Measurements from ENCODE around the gene NAXE. TPM values are rescaled to one million over a fixed set of nuclear protein-coding genes. Genes with fewer than 3 reads are reported as not detected.
"Not testable (repeated sequence)": the region's sequence is repeated elsewhere in the genome, so short reads cannot be mapped to it uniquely, and the experiment has no call there.

The NAXE gene
- total RNA-seq, 1 donor from 2014 or later, result 55.1 TPM

DNA sequence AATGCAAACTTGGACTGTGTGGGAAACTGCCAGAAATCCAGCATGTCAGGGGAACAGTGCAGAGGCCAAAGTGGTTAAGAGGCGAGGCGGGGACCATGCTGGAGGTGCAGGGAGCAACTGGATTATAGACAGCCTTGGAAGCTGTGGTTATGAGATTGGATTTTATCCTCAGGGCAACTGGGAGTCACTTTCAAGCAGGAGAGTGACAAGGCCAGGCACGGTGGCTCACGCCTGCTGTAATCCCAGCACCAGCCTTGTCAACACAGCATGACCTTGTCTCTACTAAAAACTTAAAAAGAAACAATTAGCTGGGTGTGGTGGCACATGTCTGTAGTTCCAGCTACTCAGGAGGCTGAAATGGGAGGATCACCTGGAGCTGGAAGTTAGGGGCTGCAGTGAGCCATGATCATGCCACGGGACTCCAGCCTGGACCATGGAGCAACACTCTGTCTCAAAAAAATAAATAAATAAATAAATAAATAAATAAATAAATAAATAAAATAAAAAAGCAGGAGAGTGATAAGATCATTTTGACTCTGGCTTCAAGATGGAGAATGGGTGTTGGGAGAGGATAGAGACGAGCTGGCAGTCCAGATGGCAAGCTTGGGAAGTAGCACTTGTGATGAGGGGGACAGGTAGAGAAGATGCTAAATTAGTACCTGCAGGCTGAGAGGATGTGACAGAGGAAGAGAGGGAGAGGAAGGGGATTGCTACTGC is 31.2 kb downstream of the NAXE start:
- DNase-seq (ENCODE audit: low spot score), result no peak

DNA sequence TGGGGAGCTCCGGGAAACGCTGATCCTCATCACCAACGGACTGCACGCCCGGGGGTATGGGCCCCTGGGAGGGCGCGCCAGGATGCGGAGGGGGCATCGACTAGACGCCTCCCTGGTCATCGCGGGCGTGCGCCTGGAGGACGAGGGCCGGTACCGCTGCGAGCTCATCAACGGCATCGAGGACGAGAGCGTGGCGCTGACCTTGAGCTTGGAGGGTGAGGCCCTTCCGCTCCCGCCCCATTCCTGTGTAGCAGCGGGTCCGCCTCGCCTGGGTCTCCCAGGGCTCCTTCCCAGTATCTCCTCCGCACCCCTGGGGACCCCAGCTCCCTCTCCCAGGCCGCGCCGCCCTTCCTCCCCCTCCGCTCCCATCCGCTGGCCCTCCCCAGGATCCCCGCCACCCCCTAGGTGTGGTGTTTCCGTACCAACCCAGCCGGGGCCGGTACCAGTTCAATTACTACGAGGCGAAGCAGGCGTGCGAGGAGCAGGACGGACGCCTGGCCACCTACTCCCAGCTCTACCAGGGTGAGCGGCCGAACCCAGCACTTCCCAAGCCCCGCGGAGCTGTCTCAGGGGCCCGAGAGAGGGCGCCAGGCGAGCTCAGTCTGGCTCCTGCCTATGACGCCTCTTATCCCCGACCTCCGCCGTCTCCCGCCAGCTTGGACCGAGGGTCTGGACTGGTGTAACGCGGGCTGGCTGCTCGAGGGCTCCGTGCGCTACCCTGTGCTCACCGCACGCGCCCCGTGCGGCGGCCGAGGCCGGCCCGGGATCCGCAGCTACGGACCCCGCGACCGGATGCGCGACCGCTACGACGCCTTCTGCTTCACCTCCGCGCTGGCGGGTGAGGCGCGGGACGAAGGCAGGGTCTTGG is 32.6 kb downstream of the NAXE start:
- no peak for DNase-seq (ENCODE audit: low spot score)

DNA sequence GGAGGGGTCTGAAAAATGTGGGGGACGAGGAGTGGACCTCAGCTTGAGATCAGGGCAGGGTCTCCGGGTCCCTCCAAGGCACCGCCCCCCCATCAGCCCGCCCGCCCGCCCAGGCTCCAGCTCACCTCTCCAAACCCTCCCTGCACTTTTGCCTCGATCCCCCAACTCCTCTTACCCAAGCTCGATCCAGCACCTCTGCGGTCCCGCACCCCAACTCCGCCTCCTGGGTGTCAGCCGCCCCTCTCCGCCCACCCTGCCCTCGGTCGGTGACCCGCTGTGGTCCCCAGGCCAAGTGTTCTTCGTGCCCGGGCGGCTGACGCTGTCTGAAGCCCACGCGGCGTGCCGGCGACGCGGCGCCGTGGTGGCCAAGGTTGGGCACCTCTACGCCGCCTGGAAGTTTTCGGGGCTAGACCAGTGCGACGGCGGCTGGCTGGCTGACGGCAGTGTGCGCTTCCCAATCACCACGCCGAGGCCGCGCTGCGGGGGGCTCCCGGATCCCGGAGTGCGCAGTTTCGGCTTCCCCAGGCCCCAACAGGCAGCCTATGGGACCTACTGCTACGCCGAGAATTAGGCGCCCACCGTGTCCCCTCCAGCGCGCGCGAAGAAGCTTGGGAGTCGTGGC is 33.3 kb downstream of the NAXE start:
- DNase-seq (ENCODE audit: low spot score), result no peak

DNA sequence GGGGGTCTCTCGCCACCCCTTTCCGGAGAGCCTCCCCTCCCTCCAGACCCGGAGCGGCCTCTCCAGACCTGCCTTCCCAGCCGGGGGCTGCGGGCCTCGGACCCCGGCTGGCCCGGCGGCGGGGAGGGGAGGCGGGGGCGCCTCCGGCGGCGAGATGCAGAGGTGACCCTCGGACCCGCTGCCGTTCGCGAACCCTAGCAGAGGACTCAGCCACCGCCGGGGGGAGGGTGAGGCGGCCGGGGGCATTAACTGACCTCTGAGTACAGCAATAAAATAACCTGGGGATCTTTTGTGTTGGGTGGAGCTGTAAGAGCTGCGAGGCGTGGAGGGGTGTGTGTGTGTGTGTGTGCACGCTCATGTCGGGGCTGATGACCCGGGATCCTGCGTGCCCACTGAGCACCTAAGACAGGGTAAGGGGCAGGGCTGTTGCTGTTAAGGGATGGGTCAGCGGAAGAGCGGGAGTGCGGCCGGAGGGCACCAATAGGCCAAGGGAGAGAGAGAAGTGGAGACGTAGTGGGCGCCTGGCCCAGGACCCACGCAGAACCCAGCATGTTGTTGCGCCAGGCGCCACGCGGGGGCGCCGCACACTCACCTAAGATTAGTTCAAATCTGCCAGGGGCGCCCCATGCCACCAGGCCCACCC is 34.0 kb downstream of the NAXE start:
- no peak for DNase-seq (ENCODE audit: low spot score)

DNA sequence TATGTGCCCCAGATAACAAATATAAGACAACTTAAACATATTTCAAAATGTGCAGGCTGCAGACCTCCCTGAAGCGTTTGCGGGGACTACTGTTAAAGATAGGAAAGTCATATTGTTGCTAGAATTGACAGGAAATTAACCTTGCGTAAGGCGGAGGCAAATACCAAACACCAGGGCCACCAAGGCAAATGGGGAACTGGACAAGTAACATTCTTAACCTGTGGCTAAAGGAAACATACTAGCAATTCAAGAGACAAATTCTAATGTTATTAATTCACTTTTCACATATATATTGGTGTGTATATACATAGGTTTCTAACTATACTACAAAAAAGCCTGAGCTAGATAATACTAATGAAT is 34.5 kb downstream of the NAXE start:
- DNase-seq (ENCODE audit: low spot score), result no peak

DNA sequence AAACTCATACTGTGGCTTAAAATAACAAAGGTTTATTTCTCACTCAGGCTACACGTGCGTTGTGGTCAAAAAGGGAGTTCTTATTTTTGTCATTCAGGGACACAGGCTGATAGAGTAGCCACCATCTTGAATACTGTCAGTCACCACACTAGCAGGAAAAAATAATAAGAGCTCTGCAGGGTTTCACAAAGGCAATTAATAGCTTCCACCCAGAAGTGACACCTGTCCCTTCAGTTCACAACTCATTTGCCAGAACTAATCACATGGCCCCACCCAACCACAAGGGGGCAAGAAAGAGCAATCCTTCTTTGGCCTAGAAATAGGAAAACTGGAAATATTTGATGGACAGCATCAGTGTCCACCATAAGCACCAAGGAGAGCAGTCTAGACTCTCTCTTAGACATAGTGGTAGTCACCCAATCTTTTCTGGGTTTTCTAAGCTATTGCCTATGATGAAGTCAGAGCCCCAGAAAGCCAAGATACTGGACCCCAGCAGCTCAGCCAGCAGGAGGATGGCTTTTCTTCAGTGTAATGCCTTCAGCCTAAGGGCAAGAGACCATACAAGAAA is 35.8 kb downstream of the NAXE start:
- DNase-seq (ENCODE audit: low spot score), result no peak

DNA sequence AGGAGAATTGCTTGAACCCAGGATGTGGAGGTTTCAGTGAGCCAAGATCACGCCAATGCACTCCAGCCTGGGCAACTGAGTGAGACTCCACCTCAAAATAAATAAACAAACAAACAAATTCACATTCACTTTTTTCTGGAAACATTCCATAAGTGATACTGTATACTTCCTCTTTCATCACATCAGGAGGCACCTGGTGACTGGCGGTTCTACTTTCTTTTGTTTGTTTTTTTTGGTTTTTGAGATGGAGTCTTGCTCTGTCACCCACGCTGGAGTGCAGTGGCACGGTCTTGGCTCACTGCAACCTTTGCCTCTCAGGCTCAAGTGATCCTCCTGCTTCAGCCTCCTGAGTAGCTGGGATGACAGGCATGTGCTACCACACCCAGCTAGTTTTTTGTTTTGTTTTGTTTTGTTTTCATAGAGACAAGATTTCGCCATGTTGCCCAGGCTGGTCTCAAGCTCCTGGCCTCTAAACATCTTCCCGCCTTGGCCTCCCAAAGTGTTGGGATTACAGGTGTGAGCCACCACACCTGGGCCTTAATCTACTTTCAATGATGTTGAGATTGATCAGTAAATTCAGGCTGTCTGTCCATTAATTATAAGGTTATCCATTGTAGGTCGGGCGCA is 38.4 kb downstream of the NAXE start:
- DNase-seq (ENCODE audit: low spot score), result no peak

DNA sequence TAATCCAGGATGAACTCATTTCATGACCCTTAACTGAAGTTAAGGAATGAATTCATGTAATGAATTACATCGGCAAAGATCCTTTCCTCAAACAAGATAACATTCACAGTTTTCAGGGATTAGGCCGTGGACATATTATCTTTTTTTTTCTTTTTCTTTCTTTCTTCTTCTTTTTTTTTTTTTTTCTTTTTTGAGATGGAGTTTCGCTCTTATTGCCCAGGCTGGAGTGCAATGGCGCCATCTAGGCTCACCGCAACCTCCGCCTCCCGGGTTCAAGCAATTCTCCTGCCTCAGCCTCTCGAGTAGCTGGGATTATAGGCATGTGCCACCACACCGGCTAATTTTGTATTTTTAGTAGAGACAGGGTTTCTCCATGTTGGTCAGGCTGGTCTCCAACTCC is 39.6 kb downstream of the NAXE start:
- not testable (repeated sequence) for DNase-seq (ENCODE audit: low spot score)

DNA sequence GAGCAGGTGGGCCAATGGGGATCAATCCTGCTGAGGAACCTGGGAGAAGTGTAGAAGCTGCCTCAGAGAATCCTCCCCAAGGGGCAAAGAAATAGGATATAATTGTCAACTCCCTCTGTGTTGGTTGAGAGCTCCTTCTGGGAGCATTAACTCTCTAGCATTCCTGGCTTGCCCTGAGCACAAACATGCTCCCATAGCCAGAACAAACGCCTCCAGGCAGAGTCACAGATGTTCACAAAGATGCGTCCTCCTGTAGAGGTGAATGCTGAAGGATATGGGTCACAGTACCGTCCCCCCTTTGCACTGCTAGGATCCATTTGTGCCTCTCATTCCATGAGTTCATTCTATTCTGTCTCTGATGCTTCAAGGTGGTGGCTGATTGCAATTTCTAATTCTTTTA is 40.8 kb downstream of the NAXE start:
- no peak for DNase-seq (ENCODE audit: low spot score)

DNA sequence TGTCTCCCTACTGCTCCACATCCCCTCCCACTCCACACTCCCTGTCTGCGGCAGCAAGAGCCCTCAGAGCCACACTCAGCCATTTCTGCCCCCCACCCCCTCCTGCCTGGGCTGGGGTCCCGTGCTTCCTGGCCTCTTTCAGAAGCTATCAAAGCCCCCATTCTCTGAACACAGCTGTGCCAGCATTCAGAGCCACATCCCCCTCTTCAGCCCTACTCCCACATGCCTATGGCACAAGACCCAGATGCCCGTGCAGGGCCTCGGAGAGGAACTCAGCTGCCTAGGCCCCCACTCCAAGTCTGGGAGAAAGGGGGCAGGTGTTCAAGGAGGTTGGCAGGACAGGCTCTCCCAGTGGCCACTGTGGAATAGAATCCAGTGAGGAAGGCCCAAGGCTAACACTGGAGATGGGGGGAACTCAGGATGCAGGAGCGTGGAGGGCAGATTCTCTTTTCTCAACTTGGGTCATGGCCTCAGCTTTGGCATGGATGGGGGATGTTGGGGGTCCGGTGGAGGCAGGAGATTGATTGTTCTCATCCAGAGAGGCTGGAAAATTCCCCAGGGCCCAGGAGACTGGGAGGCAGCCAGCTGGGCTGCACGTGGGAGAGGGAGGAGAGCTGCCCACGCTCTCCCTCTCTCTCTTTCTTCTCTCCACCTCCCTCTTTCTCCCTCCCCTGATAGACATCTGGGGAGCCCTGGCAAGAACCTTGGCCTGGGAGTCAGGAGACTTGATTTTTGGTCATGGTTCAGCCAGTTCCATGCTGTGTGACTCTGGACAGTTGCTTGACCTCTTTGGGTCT is 46.8 kb downstream of the NAXE start:
- DNase-seq (ENCODE audit: low spot score), result no peak

DNA sequence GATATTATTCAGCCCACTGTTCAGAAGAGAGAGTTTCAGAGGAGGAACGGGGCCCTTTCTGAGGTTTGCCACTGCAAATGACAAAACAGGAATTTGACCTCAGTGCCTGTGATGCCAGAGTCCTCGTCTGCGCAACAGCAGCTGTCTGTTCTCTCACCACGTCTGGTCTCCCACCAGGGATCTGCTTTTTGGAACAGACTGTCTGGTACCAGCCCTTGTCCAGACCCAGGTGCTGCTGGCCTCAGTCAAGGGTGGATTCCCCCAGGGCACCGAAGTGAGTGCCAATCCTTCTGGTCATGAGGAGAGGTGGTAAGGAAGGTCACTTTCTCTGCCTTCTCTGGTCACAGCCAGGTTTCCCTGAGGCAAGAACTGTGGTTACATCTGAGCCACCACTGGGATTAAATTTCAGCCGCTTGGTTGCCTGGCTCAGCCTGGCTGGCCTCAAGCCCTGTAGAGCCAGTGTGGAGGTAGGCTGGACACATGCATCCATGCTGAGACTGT is 48.1 kb downstream of the NAXE start:
- DNase-seq (ENCODE audit: low spot score), result no peak

DNA sequence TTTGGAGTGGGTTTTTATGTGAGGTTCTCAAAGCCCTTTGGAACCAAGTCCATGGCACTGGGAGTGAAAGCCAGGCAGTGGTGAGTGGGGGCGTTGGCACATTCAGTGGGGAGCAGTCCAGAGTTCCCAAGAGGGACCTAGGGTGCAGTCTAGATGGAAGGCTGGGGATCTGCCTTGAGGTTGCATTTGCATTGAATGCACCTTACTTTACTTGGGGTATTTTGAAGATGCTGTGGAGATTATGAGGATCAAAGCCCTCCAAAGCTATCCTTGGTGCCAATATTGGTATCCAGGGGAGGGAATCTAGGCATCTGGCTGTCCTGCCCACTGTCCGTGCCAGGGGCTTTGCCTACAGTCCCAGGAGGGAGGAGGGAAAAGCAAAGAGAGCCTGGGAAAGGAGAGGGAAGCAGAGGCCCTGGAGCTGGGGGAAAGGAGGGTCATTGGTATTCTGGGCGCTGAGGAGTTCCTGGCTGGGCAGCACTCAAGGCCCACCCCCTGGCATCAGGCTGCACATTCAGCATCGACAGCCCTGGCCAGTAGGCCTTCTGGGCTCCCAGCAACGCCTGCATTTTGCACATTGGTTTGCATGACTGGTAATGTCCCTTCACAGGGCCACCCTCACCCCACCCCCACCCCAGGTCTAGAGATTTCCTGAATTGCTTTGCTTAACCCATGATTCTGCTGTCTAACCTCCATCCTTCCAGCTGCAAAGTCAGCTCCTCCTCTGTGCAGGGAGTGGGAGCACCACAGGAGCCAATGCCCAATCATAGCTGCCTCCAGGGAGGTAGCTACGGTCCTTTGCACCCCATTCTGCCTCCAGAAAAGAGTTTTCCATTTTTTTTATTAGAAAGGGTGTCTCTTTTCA is 49.5 kb downstream of the NAXE start:
- no peak for DNase-seq (ENCODE audit: low spot score)

DNA sequence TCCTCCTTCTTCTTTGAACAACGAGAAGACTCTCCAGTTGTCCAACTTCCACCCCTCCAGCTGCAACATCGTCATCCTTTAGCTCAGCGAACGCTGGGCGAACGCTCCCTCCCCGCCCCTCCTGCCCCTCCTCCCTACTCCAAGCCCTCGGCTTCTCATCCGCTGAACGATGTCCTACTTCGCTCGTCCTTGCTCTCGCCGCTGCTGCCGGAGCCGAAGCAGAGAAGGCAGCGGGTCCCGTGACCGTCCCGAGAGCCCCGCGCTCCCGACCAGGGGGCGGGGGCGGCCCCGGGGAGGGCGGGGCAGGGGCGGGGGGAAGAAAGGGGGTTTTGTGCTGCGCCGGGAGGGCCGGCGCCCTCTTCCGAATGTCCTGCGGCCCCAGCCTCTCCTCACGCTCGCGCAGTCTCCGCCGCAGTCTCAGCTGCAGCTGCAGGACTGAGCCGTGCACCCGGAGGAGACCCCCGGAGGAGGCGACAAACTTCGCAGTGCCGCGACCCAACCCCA is 50.2 kb downstream of the NAXE start, which contains the start of gene BCAN:
Gene BCAN (plus strand): TSS at position 357 of the 504 bp plus-strand sequence. CDS start 3,938 bp downstream, outside the sequence.
- DNase-seq (ENCODE audit: low spot score), result no peak

DNA sequence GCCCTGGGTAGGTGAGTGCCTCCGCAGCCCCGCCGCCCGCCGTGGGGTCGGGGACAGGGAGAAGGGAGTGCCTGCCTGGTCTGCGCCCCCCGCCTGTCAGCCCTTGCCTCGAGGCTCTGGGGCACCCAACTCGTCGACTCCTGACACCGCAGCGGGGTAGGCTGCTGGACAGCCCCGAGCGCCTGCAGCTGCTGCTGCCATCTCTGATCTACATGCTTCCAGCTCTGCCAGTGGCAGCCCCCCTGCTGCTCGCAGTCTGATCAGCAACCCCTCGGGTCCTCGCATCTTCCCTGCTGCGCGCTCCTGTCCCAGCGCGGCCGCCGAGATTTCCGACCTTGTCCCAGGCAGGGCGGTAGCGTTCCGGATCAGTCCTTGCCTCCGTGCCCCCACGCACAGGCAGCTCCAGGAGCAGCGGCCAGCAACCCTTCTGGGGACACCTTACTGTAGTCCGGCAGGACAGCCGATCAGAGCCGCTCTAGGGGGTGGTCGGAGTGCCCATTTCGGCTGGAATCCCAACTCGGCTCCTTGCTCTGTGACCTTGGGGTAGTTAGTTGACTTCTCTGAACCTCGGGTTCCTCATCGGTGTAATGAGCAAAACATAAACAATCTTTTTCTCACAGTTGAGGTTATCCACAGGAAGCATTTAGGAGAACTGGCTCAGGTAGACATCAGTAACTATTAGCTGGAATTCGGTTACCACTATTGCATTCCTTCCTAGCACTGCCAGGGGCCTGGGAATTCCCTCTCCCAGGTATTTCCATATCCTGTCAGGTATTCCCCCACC is 50.9 kb downstream of the NAXE start:
- DNase-seq (ENCODE audit: low spot score), result no peak

DNA sequence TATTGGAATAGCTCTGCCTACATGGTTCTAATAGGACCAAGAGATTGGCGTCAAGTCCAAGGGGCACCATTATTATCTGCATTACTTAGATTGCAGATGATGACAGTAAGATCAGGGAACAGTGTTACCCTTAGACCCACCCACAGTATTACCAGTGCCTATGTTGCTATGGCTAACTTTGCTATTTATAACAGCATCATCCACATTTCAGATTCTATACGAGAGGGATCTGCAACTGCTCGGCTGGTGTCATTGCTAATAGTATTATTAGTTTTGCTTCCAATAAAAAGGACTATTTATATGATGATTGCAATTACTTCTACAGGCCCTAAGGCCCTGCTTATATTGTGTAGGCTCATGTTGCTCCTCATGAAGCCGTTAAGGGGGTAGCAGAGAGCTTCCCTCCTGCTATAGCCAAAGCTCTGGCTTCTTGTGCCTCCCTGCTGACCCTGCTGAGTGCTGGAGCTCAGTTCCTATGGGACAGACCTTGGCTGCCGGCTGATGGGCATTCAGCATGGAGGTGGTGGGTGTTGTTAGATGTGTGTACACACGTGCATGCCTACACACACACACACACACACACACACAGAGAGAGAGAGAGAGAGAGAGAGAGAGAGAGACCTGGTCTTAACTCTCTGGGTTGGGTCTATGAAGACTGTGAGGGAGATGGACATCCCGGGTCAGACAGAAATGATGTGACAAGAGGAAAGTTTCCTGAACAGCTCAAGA is 51.6 kb downstream of the NAXE start:
- DNase-seq (ENCODE audit: low spot score), result no peak

DNA sequence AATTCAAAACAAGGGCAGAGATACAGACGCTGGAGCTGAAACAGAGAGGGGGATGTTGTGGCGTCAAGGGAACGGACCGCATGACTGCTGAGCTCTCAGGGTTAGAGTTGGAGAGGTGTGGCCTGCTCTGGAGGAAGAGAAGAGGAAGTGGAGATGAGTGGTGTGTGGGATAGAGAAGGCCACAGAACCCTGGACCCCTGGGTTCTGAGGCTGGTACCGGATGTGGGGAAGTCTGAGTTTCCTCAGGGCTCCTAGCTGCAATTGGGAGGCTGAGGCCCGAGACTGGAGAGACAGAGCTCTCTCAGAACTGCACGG is 52.2 kb downstream of the NAXE start:
- DNase-seq (ENCODE audit: low spot score), result no peak

Data from mesenteric fat pad (tissue), 1 donor.